Left kidney (tissue), 8 donors: ENCODE results near the gene DEFB114. TPM values are rescaled to one million over a fixed set of nuclear protein-coding genes. Genes with fewer than 3 reads are reported as not detected.
"Not testable (repeated sequence)": the region's sequence is repeated elsewhere in the genome, so short reads cannot be mapped to it uniquely, and the experiment has no call there.

ENCODE experiments used
- DNase-seq: peaks from one replicate; pipeline ENCODE4 v3.0.0-alpha.2; 2013
- long read RNA-seq, 8 donors: transcript quantifications; one replicate each; lab custom pipeline, GENCODE V29; 2026
- polyA plus RNA-seq: library from polyadenylated mRNA; unstranded; fragments of 120-200 nt; gene quantifications from one replicate; pipeline ENCODE4 v1.2.1, GENCODE V29; 2013; ENCODE audit not compliant: insufficient read length

Gene DEFB114
- not detected for polyA plus RNA-seq
- long read RNA-seq, donor 1: 0 reads
- long read RNA-seq, donor 2: 0 reads
- long read RNA-seq, donor 3: 0 reads
- long read RNA-seq, donor 4: 0 reads
- long read RNA-seq, donor 5: 0 reads
- long read RNA-seq, donor 6: 0 reads
- long read RNA-seq, donor 7: 0 reads
- long read RNA-seq, donor 8: 0 reads

DNA sequence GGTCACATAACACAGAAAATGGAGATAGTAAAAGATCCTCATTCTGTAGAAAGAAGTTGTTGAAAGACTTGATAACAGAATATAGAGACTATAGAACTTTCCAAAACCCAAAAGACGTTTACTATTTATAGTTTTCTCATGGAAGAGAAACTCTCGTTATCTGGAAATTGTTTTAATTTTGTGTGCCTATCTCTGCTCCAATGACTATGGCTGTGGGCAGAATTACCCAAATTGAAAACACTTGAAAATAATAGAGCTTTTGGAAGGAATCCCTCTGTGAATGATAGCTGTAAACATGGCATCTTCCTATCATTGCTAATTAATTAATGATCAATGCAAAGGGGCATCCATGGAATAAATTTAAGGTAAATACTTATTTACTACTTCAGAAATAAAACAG, at the start of gene DEFB114:
Gene DEFB114, minus strand, starts transcription at position 101 of the 400 bp plus-strand sequence. Its CDS starts 59 bp downstream, at position 42.
- no peak for DNase-seq

GRCh38 chr6:50007819-50008218, 43.9 kb upstream of the DEFB114 start:
- DNase-seq: no peak

GRCh38 chr6:50003139-50003538, 39.2 kb upstream of the DEFB114 start:
- DNase-seq: no peak

DNA sequence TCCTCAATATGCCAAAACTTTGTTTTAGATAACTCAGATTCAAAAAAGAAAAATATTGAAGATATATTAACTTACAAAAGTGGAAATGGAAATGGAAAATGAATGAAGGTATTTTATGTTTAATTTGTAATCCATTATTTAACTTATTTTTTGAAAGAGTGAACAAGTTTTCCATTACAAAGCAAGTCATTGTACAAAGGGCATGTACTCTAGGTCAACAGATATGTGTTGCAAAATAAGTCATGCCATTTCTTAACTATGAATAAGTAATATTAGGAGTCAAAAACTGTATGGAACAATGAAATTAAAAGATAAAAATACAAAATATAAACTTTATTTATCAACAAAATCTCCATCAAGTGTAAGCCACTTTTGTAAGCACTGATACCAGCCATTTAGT, 31.3 kb upstream of the DEFB114 start:
- no peak for DNase-seq

- no peak for DNase-seq
These were observed 24.9 kb upstream of the DEFB114 start for GRCh38 chr6:49988900-49989299.

GRCh38 chr6:49987749-49988148, 23.8 kb upstream of the DEFB114 start:
- DNase-seq: no peak

DNA sequence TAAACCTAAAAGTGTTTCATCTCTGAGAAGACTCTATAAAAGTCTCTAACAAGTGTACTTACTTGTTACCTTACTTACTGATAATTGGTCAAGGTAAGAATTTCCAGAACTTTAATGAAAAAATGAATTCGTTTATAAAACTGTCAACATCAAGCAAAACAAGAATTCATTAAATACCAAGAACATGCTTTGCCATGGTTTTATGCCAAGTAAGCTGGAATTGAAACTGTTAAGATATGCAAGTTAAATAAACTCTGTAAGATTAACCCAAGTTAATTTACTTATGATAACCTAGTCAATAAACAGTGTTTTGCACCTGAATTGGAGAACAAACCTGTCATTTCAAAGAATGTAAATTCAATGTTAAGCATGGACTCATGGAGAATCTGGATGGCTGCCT, 22.6 kb upstream of the DEFB114 start:
- no peak for DNase-seq

GRCh38 chr6:49982046-49982445, 18.1 kb upstream of the DEFB114 start:
- DNase-seq: no peak

- no peak for DNase-seq
These were observed 16.9 kb upstream of the DEFB114 start for GRCh38 chr6:49980898-49981297.

DNA sequence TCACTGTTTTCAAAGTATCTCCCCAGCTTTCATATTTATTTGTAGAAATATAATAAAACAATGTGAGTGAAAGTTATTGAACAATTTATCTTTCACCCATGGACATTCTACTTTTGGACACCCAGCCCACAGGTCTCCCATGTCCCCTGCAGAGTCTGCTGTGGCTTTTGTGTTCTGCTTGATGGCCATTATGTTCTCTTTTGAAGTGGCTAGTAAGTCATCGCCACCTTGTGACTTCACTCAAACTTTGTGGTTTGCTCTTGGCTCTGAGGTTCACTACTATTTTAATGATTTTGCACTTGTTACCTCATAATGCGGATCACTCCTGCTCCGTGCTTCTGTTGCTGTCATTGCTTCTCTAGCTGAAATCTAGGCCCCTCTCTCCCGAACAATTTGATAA, 15.6 kb upstream of the DEFB114 start:
- no peak for DNase-seq

DNA sequence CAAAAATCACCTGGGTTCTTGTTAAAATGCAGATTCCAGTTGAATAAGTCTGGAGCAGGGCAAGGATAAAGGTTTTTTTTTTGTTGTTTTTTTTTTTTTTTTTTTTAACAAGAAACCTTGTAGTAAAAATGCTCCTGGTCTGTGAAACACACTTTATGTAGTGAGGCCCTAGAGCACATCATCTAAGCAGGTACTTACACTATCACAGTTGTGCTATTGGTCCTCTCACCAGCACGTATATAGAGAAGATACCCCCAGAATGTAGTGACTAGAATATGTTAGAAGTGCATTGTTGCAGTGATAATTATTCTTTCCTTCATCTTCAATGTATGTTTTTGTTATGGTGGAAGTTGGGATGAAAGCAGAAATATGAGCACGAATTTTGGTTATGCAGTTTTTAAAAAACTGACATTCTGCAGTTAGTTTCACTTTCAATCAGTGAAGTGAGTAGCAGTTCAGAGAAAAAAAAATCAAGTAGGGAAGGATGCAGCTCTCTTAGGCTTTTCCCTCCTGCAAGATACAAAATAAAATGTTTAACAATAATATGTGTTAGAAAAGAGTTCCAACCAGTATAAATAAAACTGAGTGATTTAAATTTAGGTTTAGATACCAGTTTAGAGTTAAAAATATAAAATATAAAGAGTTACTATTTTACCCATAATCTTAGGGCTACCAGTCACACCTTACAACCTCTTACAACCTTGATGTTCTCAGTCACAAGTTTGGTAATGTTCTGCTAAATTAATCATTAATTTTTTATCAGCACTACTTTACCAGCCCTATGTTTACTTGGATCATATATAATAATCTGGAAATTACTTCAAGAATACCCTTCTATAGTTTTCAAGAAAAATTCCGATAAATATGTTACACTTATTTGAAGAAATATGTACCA, 14.6 kb upstream of the DEFB114 start:
- DNase-seq: no peak

DNA sequence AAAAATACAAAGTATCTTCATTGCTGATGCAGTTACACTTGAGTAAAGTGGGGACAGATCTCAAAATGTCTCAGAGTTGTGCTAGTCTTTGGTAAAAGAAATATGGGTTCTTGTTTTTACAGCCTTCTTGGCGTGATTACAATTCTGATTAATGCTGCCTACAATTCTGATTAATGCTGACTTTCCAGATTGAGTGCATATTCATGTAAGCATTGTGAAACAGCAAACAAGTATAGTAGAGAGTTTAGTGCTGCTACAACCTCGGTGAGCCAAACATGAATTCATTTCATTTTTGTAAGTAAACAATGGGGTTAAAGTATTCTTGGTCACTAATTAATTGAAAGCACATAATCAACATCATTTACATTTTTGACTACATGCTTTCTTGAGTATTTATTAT, 5.6 kb upstream of the DEFB114 start, which contains the start of gene DEFB113:
Gene DEFB113, minus strand, starts transcription at position 21 of the 400 bp plus-strand sequence. Its CDS starts 0 bp downstream, at position 21.
- no peak for DNase-seq

- DNase-seq: no peak
These were observed 2.9 kb upstream of the DEFB114 start for GRCh38 chr6:49966823-49967222.

DNA sequence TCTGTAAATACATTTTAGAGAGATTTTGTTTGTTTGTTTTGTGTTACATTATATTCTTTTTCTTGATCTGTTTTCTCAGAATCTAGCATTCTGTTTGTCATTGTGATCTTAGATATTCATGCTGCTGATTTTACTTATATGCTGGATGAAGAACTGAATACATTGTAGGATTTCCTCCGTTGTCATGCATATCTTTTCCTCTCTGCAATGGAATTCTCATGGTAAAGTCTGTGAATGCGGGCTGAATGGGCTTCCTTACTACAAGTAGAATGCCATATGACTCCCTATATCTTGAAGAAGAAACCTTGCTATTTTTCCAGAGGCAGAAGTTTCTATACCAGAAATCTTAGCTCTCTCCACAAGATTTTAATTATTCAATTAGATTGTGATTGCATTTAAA, 2.4 kb upstream of the DEFB114 start:
- DNase-seq: no peak

DNA sequence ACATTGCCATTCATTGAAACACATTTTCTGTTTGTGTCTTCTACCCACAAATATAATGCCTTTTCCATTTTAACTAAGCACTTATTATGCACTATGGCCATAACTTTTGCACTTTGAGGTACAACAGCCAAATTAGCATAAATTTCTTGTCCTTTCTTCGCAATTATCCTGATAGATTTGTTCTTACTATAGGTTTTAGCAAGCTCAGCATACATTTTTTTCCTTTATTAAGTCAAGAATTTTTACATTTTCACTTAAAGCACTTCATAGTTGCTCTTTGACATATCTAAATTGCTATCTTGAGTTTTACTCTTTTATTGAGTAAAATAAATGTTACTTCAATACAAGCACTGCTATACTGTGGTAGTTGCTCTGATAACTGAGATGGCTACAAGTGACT, 5.8 kb downstream of the DEFB114 start:
- no peak for DNase-seq

GRCh38 chr6:49955847-49956246, 8.1 kb downstream of the DEFB114 start:
- DNase-seq: no peak

DNA sequence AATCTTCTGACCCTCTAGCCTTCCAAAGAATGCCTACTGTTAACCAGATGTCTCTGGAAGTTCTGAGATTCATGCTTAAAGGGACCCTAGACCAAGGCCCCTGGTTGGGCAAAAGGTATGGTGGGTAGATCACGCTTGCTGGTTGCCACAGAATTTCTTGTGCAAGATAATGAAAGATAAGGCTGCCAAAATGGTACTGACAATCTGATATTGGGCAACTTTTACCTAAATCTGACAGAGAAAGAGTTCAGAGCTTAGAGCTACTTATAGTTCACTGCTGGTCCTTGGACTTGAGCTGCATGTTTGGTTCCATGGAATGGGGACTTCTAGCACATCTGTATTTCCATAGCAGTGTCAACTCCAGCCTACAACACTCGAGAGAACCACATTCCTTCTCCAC, 12.0 kb downstream of the DEFB114 start:
- DNase-seq: no peak

DNA sequence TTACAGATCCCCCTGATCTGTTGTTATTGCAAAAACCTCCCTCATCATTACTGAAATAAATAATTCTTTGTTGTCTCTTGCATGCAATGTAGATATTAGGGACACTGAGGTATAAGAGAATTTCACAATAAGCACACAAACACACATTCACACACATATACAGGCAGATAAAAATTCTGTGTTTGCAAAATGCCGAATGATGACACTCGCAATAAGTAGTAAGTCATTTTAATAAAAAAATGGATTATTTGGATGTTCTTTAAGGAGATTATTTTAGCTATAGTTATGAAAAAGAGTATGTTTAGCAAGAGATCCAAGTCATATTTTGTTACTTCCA, 13.6 kb downstream of the DEFB114 start:
- DNase-seq: no peak

DNA sequence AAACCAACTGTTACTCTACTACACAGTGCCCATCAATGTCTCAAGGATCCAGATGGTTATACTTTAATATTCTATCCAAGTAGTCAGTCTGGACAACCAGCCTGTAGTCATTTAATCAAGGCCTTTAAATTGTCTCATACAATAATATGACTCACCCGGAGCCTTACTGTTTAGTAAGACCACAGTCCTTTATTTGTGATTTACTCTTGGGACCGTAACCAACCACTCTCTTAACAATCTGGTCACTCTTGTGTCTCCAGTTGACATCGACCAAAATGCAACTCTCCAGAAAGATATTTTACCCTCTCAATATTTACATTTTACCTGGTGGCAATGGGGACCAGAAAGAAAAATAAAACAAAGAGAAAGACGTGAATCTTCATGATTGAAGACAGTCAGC, 14.9 kb downstream of the DEFB114 start:
- DNase-seq: no peak

- no peak for DNase-seq
These were observed 17.1 kb downstream of the DEFB114 start for GRCh38 chr6:49946835-49947234.

DNA sequence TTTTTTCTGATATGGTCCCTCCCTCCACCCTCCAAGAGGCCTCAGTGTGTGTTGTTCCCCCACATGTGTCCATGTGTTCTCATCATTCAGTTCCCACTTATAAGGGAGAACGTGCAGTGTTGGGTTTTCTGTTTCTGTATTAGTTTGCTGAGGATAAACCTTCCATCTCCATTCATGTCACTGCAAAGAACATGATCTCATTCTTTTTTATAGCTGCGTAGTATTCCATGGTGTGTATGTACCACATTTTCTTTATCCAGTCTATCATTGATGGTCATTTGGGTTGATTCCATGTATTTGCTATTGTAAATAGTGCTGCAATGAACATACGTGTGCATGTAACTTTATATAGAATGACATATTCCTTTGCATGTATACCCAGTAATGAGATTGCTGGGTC, 19.9 kb downstream of the DEFB114 start:
- DNase-seq: not testable (repeated sequence)

DNA sequence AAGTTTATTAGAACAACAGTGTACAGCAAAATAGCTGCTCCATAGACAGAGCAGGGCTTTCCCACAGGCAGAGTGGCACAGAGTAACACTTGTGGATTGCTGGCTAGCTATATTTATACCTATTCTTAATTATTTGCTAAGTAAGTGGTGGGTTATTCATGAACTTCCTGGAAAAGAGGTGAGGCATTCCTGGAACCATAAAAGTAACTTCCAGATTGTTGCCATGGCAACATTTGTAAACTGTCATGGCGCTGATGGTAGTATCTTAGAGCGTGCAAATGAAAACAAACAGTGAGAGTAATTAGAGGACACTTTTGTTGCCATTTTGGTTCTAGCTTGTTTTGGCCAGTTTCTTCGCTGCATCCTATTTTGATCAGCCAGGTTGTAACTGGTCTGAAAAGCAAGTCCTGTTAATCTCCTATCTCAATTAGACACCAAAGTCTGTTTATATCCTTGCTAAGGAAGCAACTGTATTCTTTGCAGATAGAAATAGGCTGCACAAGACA, 23.9 kb downstream of the DEFB114 start:
- no peak for DNase-seq

DNA sequence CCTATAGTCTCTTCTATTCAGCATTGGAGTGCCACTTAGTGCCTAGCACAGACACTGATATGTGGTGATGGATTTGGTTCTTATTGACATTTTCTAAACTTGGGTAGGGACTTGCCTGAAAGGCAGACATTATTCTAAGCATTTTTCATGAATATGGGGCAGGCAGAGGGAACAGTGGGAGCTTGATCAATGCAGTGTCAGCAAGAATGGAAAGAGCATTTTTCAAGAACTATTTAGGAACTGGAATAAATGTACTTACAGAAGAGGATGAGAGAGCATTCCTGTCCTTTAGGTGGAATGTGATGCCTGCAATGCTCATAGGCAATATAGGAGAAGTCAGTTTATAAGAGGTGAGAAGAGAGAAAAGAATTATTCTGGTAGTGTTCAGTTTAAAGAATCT, 26.2 kb downstream of the DEFB114 start:
- no peak for DNase-seq

DNA sequence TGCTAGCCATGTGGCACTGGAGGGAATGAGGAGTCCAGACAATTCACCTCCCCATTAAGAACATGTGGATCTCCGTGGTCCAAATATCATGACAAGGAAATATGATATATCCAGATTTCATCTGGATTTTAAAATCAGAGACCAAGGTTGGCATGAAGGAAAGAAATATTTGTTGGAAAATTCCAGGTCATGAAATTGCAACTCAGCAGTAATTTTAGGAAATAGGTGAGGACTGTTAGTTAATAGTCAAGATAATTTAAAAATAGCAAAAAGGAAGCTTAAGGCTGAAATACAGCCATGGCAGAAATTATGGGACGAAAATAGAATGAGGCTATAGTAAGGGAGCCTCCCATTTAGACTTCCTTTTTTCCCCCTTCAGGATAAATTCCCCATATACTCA, 26.9 kb downstream of the DEFB114 start:
- DNase-seq: no peak
